HEK293 (cell line): Measurements from ENCODE around the gene SENP1.

Experiments
- CTCF ChIA-PET: fragments of 350-600 bp; formaldehyde crosslinking; extraction: SDS; loops from one replicate; lab custom pipeline; 2021; ENCODE audit warnings: antibody characterized with exemption; lab: Yijun Ruan, JAX
- POLR2A ChIA-PET: fragments of 300-600 bp; formaldehyde crosslinking; extraction: SDS; loops from one replicate; lab custom pipeline; 2020; ENCODE audit warnings: antibody characterized with exemption, inconsistent platforms; lab: Yijun Ruan, JAX
- H3K27ac ChIP-seq: fragments of 200-500 bp; sonication (Bioruptor generic); 2 replicates; pipeline ENCODE4 v1.5.1; 2014; ENCODE audit warnings: low read depth, low read length, control low read depth, inconsistent platforms; ENCODE audit errors: extremely low read depth
- H3K36me3 ChIP-seq, 2 experiments: fragments of 200-500 bp in 1 of 2; sonication (Bioruptor generic) in 1 of 2; 1 replicate in 1 of 2; 2 replicates in 1 of 2; pipeline ENCODE4 v1.5.1; 2014 to 2017; ENCODE audit warnings: inconsistent platforms in 2 of 2, low read length in 2 of 2; ENCODE audit not compliant: control insufficient read depth in 2 of 2, insufficient read depth in 1 of 2
- H3K4me1 ChIP-seq: fragments of 200-500 bp; sonication (Bioruptor generic); 2 replicates; pipeline ENCODE4 v1.5.1; 2014; ENCODE audit warnings: mild to moderate bottlenecking, low read length, inconsistent platforms; ENCODE audit not compliant: control insufficient read depth, insufficient read depth
- H3K4me3 ChIP-seq: 2 replicates; pipeline ENCODE4 v1.5.1; 2011; ENCODE audit warnings: low read depth, mild to moderate bottlenecking, control low read depth, low read length, moderate library complexity
- H3K9me3 ChIP-seq: fragments of 200-500 bp; sonication (Bioruptor generic); 2 replicates; pipeline ENCODE4 v1.5.1; 2014; ENCODE audit warnings: low read depth, low read length, inconsistent platforms; ENCODE audit not compliant: control insufficient read depth, insufficient read depth
- KLF1 ChIP-seq: fragments of 450-650 bp; formaldehyde crosslinking; IDR thresholded peaks from 2 replicates; pipeline ENCODE4 v1.5.1; 2016; ENCODE audit warnings: missing biosample characterization, missing genetic modification characterization
- KLF9 ChIP-seq: fragments of 450-650 bp; formaldehyde crosslinking; IDR thresholded peaks from 2 replicates; pipeline ENCODE4 v1.5.1; 2016; ENCODE audit warnings: missing biosample characterization, missing genetic modification characterization, low read depth
- REPIN1 ChIP-seq: fragments of 450-650 bp; formaldehyde crosslinking; IDR thresholded peaks from 2 replicates; pipeline ENCODE4 v1.5.1; 2017; ENCODE audit warnings: missing biosample characterization, missing genetic modification characterization, low read depth
- SP2 ChIP-seq: fragments of 450-650 bp; formaldehyde crosslinking; IDR thresholded peaks from 2 replicates; pipeline ENCODE4 v1.5.1; 2016; ENCODE audit warnings: missing biosample characterization, missing genetic modification characterization
- YY1 ChIP-seq: fragments of 450-650 bp; formaldehyde crosslinking; IDR thresholded peaks from 2 replicates; pipeline ENCODE4 v1.5.1; 2018; ENCODE audit warnings: missing biosample characterization, missing genetic modification characterization
- ZBTB20 ChIP-seq: fragments of 450-650 bp; formaldehyde crosslinking; IDR thresholded peaks from 2 replicates; pipeline ENCODE4 v1.5.1; 2016; ENCODE audit warnings: missing biosample characterization, missing genetic modification characterization
- ZFHX2 ChIP-seq: fragments of 450-650 bp; formaldehyde crosslinking; conservative IDR thresholded peaks from 2 replicates; pipeline ENCODE4 v1.5.1; 2016; ENCODE audit warnings: missing biosample characterization, missing genetic modification characterization
- ZFP37 ChIP-seq: fragments of 450-650 bp; formaldehyde crosslinking; IDR thresholded peaks from 2 replicates; pipeline ENCODE4 v1.5.1; 2016; ENCODE audit warnings: missing biosample characterization, missing genetic modification characterization
- ZNF133 ChIP-seq: fragments of 450-650 bp; formaldehyde crosslinking; IDR thresholded peaks from 2 replicates; pipeline ENCODE4 v1.5.1; 2016; ENCODE audit warnings: missing biosample characterization, missing genetic modification characterization
- ZNF157 ChIP-seq: fragments of 450-650 bp; formaldehyde crosslinking; IDR thresholded peaks from 2 replicates; pipeline ENCODE4 v1.5.1; 2016; ENCODE audit warnings: missing biosample characterization, missing genetic modification characterization
- ZNF214 ChIP-seq: fragments of 450-650 bp; formaldehyde crosslinking; IDR thresholded peaks from 2 replicates; pipeline ENCODE4 v1.5.1; 2017; ENCODE audit warnings: missing biosample characterization, mild to moderate bottlenecking, missing genetic modification characterization, borderline replicate concordance
- ZNF221 ChIP-seq: fragments of 450-650 bp; formaldehyde crosslinking; IDR thresholded peaks from 2 replicates; pipeline ENCODE4 v1.5.1; 2017; ENCODE audit warnings: missing biosample characterization, missing genetic modification characterization, borderline replicate concordance
- ZNF366 ChIP-seq: fragments of 450-650 bp; formaldehyde crosslinking; conservative IDR thresholded peaks from 2 replicates; pipeline ENCODE4 v1.5.1; 2016; ENCODE audit warnings: missing biosample characterization, missing genetic modification characterization
- ZNF37A ChIP-seq: fragments of 450-650 bp; IDR thresholded peaks from 2 replicates; pipeline ENCODE4 v1.5.1; 2018; ENCODE audit warnings: missing biosample characterization, missing genetic modification characterization
- ZNF596 ChIP-seq: fragments of 450-650 bp; IDR thresholded peaks from 2 replicates; pipeline ENCODE4 v1.5.0; 2018; ENCODE audit warnings: missing biosample characterization, mild to moderate bottlenecking, missing genetic modification characterization, moderate library complexity
- ZNF600 ChIP-seq: fragments of 450-650 bp; formaldehyde crosslinking; IDR thresholded peaks from 2 replicates; pipeline ENCODE4 v1.5.1; 2016; ENCODE audit warnings: missing biosample characterization, missing genetic modification characterization
- ZNF626 ChIP-seq: fragments of 450-650 bp; sonication (Bioruptor Pico); formaldehyde crosslinking; IDR thresholded peaks from 2 replicates; pipeline ENCODE4 v1.5.1; 2018; ENCODE audit warnings: missing biosample characterization, missing genetic modification characterization, inconsistent platforms
- ZNF629 ChIP-seq: fragments of 450-650 bp; formaldehyde crosslinking; IDR thresholded peaks from 2 replicates; pipeline ENCODE4 v1.5.1; 2017; ENCODE audit warnings: missing biosample characterization, missing genetic modification characterization
- ZNF76 ChIP-seq: fragments of 450-650 bp; formaldehyde crosslinking; IDR thresholded peaks from 2 replicates; pipeline ENCODE4; 2016; ENCODE audit warnings: low read depth, missing biosample characterization, missing genetic modification characterization, borderline replicate concordance
- ZNF776 ChIP-seq: fragments of 450-650 bp; formaldehyde crosslinking; IDR thresholded peaks from 2 replicates; pipeline ENCODE4 v1.5.0; 2017; ENCODE audit warnings: missing biosample characterization, missing genetic modification characterization, borderline replicate concordance
- ZXDB ChIP-seq: fragments of 450-650 bp; formaldehyde crosslinking; IDR thresholded peaks from 2 replicates; pipeline ENCODE4 v1.5.1; 2016; ENCODE audit warnings: missing biosample characterization, missing genetic modification characterization
- TF ChIP-seq, protein P1 (sequence below): fragments of 450-650 bp; formaldehyde crosslinking; IDR thresholded peaks from 2 replicates; pipeline ENCODE4 v1.5.1; 2016; ENCODE audit warnings: missing biosample characterization, missing genetic modification characterization, low read depth
- TF ChIP-seq, protein P2 (sequence below): fragments of 450-650 bp; formaldehyde crosslinking; IDR thresholded peaks from 2 replicates; pipeline ENCODE4 v1.5.1; 2016; ENCODE audit warnings: missing biosample characterization, missing genetic modification characterization
- TF ChIP-seq, protein P3 (sequence below): fragments of 450-650 bp; formaldehyde crosslinking; IDR thresholded peaks from 2 replicates; pipeline ENCODE4 v1.5.1; 2016; ENCODE audit warnings: missing biosample characterization, missing genetic modification characterization
- TF ChIP-seq, protein P4 (sequence below): fragments of 450-650 bp; formaldehyde crosslinking; IDR thresholded peaks from 2 replicates; pipeline ENCODE4 v1.5.1; 2016; ENCODE audit warnings: missing biosample characterization, missing genetic modification characterization

SENP1 gene

DNA sequence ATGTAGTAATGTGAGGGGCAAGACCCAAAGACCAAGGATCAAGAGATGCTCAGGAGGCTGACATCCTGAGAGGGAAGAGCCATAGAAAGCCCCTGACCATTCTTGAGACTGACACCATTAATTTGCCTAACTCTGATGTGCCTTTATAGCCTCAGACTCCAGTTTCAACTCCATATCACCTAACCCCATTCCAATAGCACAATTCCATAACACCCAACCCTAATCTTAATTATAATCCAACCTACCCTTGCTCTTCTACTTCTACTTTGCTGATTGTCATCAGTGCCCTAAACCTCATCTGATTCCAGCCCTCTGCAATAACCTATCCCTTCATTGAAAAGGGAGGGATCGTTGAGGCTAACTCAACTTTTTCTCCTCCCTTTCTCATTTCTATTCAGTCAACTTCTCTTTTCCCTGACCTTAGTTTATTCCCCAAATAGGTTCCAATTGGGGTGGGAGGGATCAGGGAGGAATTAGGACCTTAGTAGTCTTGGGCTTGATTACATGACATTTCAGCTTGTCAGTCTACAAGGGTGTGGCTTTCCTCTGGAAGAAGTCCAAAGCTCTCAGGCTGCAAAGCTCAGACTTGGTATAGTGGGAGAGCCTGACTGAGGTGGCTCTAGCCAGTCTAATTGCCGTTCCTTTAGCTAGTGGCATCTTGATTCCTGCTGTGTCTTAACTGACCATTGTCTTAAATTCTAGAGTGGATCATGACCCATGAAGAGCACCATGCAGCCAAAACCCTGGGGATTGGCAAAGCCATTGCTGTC lies 16.4 kb upstream of the SENP1 start:
- Histone ChIP-seq H3K27ac (no peak overlapping the region), H3K4me1 (peaks cover 14% of the 10 kb centered on the region), H3K9me3 (no peaks in the 10 kb centered on the region), H3K4me3 (no peak overlapping the region), H3K36me3 (peaks cover 3 to 43% of the 10 kb centered on the region in 2 experiments; a peak in 2 of 3 replicates)
- ChIA-PET CTCF (interaction anchor here (0.9 kb wide), 1 partner anchor 61 kb away, joined by 3 read pairs; the partner anchor contains the start of gene CCDC184), POLR2A (interaction anchor here (0.6 kb wide), 1 partner anchor 20 kb away, joined by 3 read pairs; no protein-coding TSS in a partner anchor)
- TF ChIP-seq ZNF629 (tag by site-specific recombination) (no peak), ZBTB20 (tag by site-specific recombination) (no peak), ZNF626 (tag by site-specific recombination) (no peak), ZFHX2 (tag by site-specific recombination) (no peak), ZNF596 (tag by site-specific recombination) (no peak), KLF9 (no peak), KLF1 (tag by site-specific recombination) (peak; percentile 25; the same call in 1 of the 2 replicates), ZNF133 (tag by site-specific recombination) (no peak), ZNF37A (tag by site-specific recombination) (no peak), ZNF776 (no peak), ZNF214 (tag by site-specific recombination) (no peak; the same call in 1 of the 2 replicates), ZXDB (no peak), REPIN1 (tag by site-specific recombination) (no peak), ZNF366 (tag by site-specific recombination) (peak; percentile 27; the same call in 1 of the 2 replicates), ZNF157 (tag by site-specific recombination) (no peak), YY1 (tag by site-specific recombination) (no peak), ZNF221 (tag by site-specific recombination) (no peak), ZNF76 (tag by site-specific recombination) (no peak), SP2 (tag by site-specific recombination) (no peak), ZNF600 (tag by site-specific recombination) (peak; percentile 90), ZFP37 (tag by site-specific recombination) (no peak)
- TF ChIP-seq, protein P1, sequence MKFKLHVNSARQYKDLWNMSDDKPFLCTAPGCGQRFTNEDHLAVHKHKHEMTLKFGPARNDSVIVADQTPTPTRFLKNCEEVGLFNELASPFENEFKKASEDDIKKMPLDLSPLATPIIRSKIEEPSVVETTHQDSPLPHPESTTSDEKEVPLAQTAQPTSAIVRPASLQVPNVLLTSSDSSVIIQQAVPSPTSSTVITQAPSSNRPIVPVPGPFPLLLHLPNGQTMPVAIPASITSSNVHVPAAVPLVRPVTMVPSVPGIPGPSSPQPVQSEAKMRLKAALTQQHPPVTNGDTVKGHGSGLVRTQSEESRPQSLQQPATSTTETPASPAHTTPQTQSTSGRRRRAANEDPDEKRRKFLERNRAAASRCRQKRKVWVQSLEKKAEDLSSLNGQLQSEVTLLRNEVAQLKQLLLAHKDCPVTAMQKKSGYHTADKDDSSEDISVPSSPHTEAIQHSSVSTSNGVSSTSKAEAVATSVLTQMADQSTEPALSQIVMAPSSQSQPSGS = no peak
- TF ChIP-seq, protein P2, sequence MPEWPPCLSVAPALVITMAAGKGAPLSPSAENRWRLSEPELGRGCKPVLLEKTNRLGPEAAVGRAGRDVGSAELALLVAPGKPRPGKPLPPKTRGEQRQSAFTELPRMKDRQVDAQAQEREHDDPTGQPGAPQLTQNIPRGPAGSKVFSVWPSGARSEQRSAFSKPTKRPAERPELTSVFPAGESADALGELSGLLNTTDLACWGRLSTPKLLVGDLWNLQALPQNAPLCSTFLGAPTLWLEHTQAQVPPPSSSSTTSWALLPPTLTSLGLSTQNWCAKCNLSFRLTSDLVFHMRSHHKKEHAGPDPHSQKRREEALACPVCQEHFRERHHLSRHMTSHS (tag by site-specific recombination) = no peak
- TF ChIP-seq, protein P3, sequence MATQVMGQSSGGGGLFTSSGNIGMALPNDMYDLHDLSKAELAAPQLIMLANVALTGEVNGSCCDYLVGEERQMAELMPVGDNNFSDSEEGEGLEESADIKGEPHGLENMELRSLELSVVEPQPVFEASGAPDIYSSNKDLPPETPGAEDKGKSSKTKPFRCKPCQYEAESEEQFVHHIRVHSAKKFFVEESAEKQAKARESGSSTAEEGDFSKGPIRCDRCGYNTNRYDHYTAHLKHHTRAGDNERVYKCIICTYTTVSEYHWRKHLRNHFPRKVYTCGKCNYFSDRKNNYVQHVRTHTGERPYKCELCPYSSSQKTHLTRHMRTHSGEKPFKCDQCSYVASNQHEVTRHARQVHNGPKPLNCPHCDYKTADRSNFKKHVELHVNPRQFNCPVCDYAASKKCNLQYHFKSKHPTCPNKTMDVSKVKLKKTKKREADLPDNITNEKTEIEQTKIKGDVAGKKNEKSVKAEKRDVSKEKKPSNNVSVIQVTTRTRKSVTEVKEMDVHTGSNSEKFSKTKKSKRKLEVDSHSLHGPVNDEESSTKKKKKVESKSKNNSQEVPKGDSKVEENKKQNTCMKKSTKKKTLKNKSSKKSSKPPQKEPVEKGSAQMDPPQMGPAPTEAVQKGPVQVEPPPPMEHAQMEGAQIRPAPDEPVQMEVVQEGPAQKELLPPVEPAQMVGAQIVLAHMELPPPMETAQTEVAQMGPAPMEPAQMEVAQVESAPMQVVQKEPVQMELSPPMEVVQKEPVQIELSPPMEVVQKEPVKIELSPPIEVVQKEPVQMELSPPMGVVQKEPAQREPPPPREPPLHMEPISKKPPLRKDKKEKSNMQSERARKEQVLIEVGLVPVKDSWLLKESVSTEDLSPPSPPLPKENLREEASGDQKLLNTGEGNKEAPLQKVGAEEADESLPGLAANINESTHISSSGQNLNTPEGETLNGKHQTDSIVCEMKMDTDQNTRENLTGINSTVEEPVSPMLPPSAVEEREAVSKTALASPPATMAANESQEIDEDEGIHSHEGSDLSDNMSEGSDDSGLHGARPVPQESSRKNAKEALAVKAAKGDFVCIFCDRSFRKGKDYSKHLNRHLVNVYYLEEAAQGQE = no peak
- TF ChIP-seq, protein P4, sequence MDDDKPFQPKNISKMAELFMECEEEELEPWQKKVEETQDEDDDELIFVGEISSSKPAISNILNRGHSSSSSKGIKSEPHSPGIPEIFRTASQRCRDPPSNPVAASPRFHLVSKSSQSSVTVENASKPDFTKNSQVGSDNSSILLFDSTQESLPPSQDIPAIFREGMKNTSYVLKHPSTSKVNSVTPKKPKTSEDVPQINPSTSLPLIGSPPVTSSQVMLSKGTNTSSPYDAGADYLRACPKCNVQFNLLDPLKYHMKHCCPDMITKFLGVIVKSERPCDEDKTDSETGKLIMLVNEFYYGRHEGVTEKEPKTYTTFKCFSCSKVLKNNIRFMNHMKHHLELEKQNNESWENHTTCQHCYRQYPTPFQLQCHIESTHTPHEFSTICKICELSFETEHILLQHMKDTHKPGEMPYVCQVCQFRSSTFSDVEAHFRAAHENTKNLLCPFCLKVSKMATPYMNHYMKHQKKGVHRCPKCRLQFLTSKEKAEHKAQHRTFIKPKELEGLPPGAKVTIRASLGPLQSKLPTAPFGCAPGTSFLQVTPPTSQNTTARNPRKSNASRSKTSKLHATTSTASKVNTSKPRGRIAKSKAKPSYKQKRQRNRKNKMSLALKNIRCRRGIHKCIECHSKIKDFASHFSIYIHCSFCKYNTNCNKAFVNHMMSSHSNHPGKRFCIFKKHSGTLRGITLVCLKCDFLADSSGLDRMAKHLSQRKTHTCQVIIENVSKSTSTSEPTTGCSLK (tag by site-specific recombination) = no peak
